H1 (cell line): ENCODE results near the gene SCN2B.

Experiments
- CBX5 ChIP-seq: fragments of 300-800, 300-1000 bp; sonication (generic); IDR thresholded peaks from 2 replicates; pipeline ENCODE4 v1.7.1; 2016; ENCODE audit warnings: antibody characterized with exemption, low read length, low read depth
- JUND ChIP-seq: IDR thresholded peaks from 2 replicates; pipeline ENCODE4 v1.6.1; 2011; ENCODE audit warnings: mild to moderate bottlenecking, improper control_type of control experiment, low read length
- RAD21 ChIP-seq, 2 experiments: IDR thresholded peaks in 1 of 2; conservative IDR thresholded peaks in 1 of 2; 2 replicates each; pipeline ENCODE4 v1.6.1; 2011; ENCODE audit warnings: low read depth in 2 of 2, low read length in 2 of 2, improper control_type of control experiment in 1 of 2, inconsistent platforms in 1 of 2, mild to moderate bottlenecking in 1 of 2, moderate library complexity in 1 of 2
- TAF1 ChIP-seq: IDR thresholded peaks from 2 replicates; pipeline ENCODE4 v1.6.1; 2011; ENCODE audit warnings: mild to moderate bottlenecking, low read depth, low read length
- TCF12 ChIP-seq: IDR thresholded peaks from 2 replicates; pipeline ENCODE4 v1.6.1; 2011; ENCODE audit warnings: low read depth, mild to moderate bottlenecking, low read length
- YY1 ChIP-seq: IDR thresholded peaks from 2 replicates; pipeline ENCODE4 v1.6.1; 2011; ENCODE audit warnings: low read depth, mild to moderate bottlenecking, low read length
- TF ChIP-seq, protein P1 (sequence below), 3 experiments: IDR thresholded peaks; 1 replicate in 2 of 3; 2 replicates in 1 of 3; pipeline versions ENCODE4 v1.5.1 to v1.6.1; 2011; ENCODE audit warnings: low read length in 3 of 3, mild to moderate bottlenecking in 3 of 3, inconsistent platforms in 2 of 3, low read depth in 1 of 3, moderate library complexity in 1 of 3; ENCODE audit not compliant: insufficient read depth in 1 of 3; ENCODE audit errors: control extremely low read depth in 1 of 3

DNA sequence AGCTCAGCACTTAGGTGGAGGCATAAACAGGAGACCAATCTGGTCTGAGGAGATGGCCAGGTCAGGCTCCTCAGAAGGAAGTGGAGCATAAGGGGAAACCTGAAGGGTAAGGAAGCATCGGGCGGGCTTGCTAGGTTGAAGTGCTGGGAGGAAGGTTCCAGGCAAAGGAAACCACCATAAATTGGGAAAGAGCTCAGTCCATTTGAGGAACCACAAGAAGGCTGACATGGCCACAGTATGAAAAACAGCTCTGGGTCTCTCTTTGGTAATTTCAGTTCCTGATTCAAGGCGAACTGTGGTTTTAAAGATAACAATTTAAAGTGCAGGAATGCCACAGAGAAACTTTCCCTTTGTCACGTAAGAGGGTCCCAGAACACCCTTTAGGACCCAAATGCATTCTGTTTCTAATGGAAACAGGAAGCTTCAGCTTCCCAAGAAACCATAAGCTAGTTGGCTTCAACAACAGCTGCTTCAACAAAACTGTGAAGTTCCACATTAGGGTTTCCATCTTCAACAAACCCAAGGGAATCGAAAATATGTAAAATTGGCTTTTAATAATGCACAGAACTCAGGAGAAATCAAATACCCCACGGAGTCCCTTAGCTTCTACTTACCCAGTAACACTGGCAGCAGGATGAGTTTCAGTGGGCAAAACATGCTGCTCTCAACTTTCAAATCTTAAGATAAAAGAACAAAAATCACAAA lies 37.9 kb upstream of the SCN2B start:
- TF ChIP-seq, protein P1, sequence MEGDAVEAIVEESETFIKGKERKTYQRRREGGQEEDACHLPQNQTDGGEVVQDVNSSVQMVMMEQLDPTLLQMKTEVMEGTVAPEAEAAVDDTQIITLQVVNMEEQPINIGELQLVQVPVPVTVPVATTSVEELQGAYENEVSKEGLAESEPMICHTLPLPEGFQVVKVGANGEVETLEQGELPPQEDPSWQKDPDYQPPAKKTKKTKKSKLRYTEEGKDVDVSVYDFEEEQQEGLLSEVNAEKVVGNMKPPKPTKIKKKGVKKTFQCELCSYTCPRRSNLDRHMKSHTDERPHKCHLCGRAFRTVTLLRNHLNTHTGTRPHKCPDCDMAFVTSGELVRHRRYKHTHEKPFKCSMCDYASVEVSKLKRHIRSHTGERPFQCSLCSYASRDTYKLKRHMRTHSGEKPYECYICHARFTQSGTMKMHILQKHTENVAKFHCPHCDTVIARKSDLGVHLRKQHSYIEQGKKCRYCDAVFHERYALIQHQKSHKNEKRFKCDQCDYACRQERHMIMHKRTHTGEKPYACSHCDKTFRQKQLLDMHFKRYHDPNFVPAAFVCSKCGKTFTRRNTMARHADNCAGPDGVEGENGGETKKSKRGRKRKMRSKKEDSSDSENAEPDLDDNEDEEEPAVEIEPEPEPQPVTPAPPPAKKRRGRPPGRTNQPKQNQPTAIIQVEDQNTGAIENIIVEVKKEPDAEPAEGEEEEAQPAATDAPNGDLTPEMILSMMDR (IDR thresholded peaks at IDR 0.05; ENCODE audit: control extremely low read depth in 1 of 3, insufficient read depth in 1 of 3, low read depth in 1 of 3, low read length in 3 of 3) = no peak
- TF ChIP-seq RAD21 (IDR thresholded peaks at IDR 0.05 in 1 of 2, conservative IDR thresholded peaks at IDR 0.05 in 1 of 2; ENCODE audit: low read depth in 2 of 2, low read length in 2 of 2) (no peak), TAF1 (no peak), YY1 (no peak), CBX5 (no peak), JUND (no peak), TCF12 (no peak)
